HCT116 (cell line): ENCODE results near the gene EIPR1. TPM values are rescaled to one million over a fixed set of nuclear protein-coding genes. Genes with fewer than 3 reads are reported as not detected.

ENCODE experiments used
- ATAC-seq: fragments of 200-7000 bp; cut with Tn5 transposase; 2 replicates; pipeline ENCODE4 v1.9.1; 2020; ENCODE audit warnings: mild to moderate bottlenecking, moderate library complexity
- BruUV-seq: library from RNA; stranded (reverse); fragments of 400-500 nt; replicated peaks from 2 replicates; lab custom pipeline; 2021; lab: Mats Ljungman, UMichigan
- CTCF ChIA-PET: fragments of 300-600 bp; sonication (Branson Sonifier 250); formaldehyde crosslinking; loops from one replicate; lab custom pipeline; 2021; ENCODE audit warnings: antibody characterized with exemption; lab: Charles Lee
- POLR2A ChIA-PET: fragments of 300-600, 350-600 bp; sonication (Branson Sonifier 250); formaldehyde crosslinking; loops from one replicate; lab custom pipeline; 2021; ENCODE audit warnings: antibody characterized with exemption; lab: Charles Lee
- RAD21 ChIA-PET, 2 experiments: fragments of 300-600 bp; sonication (Branson Sonifier 250); formaldehyde crosslinking; loops; one replicate each; lab custom pipeline; 2023; ENCODE audit warnings: low total read pairs in 2 of 2; ENCODE audit not compliant: uncharacterized antibody in 2 of 2, unreplicated experiment in 2 of 2, low non-redundant PET in 1 of 2; lab: Charles Lee
- DNase-seq: peaks from one replicate; pipeline ENCODE4 v3.0.0-alpha.2; 2010; ENCODE audit warnings: low read depth, low spot score
- H2AFZ ChIP-seq: fragments of 200-600 bp; shearing (Covaris generic), sonication (generic); 2 replicates; pipeline ENCODE4 v1.6.1; 2017; ENCODE audit warnings: low read depth, mixed run types, mixed read lengths, antibody characterized with exemption, low read length; ENCODE audit not compliant: poor library complexity, severe bottlenecking
- H3K27ac ChIP-seq: 2 replicates; pipeline ENCODE4 v1.5.1; 2012; ENCODE audit warnings: low read depth, low read length
- H3K27me3 ChIP-seq: fragments of 200-600 bp; sonication (generic); 2 replicates; pipeline ENCODE4 v1.6.1; 2016; ENCODE audit warnings: mixed run types, low read length, mixed read lengths; ENCODE audit not compliant: insufficient read depth
- H3K36me3 ChIP-seq, 2 experiments: fragments of 200-500 bp in 1 of 2; fragments of 200-600 bp in 1 of 2; sonication (Bioruptor generic) in 1 of 2; sonication (generic) in 1 of 2; 2 replicates each; pipeline versions ENCODE4 v1.5.1 to v1.6.1; 2014 to 2016; ENCODE audit warnings: low read length in 2 of 2, inconsistent platforms in 1 of 2, mixed read lengths in 1 of 2, mixed run types in 1 of 2; ENCODE audit not compliant: insufficient read depth in 2 of 2, control insufficient read depth in 1 of 2
- H3K4me1 ChIP-seq, 2 experiments: fragments of 200-600 bp in 1 of 2; sonication (generic) in 1 of 2; 2 replicates each; pipeline versions ENCODE4 v1.5.1 to v1.6.1; 2012 to 2017; ENCODE audit warnings: low read length in 2 of 2, inconsistent platforms in 1 of 2, mild to moderate bottlenecking in 1 of 2, mixed read lengths in 1 of 2, mixed run types in 1 of 2, moderate library complexity in 1 of 2; ENCODE audit not compliant: insufficient read depth in 2 of 2, control insufficient read depth in 1 of 2
- H3K4me2 ChIP-seq: fragments of 200-600 bp; sonication (generic); 2 replicates; pipeline ENCODE4 v1.6.1; 2017; ENCODE audit warnings: mixed run types, low read length, mixed read lengths
- H3K4me3 ChIP-seq, 2 experiments: fragments of 200-600 bp in 1 of 2; sonication (generic) in 1 of 2; replicated peaks in 1 of 2; 2 replicates each; pipeline ENCODE4 v1.5.1; 2011 to 2016; ENCODE audit warnings: low read length in 2 of 2, control low read depth in 1 of 2, low read depth in 1 of 2, mild to moderate bottlenecking in 1 of 2, mixed read lengths in 1 of 2, mixed run types in 1 of 2
- H3K79me2 ChIP-seq: fragments of 200-600 bp; sonication (generic); 2 replicates; pipeline ENCODE4 v1.6.1; 2017; ENCODE audit warnings: mild to moderate bottlenecking, mixed run types, low read length, moderate library complexity, mixed read lengths; ENCODE audit not compliant: insufficient read depth
- H3K9ac ChIP-seq: fragments of 200-600 bp; sonication (generic); 2 replicates; pipeline ENCODE4 v1.6.1; 2016; ENCODE audit warnings: low read length, mixed read lengths
- H3K9me2 ChIP-seq: fragments of 200-600 bp; sonication (generic), shearing (Covaris generic); 2 replicates; pipeline ENCODE4 v1.6.1; 2017; ENCODE audit warnings: mixed run types, mild to moderate bottlenecking, moderate library complexity; ENCODE audit not compliant: insufficient read depth
- H3K9me3 ChIP-seq, 2 experiments: fragments of 200-500 bp in 1 of 2; fragments of 200-600 bp in 1 of 2; sonication (Bioruptor generic) in 1 of 2; sonication (generic) in 1 of 2; 2 replicates each; pipeline ENCODE4 v1.6.1; 2014 to 2017; ENCODE audit warnings: low read length in 2 of 2, mixed read lengths in 2 of 2, inconsistent platforms in 1 of 2, low read depth in 1 of 2, mild to moderate bottlenecking in 1 of 2, mixed run types in 1 of 2, moderate library complexity in 1 of 2; ENCODE audit not compliant: control insufficient read depth in 1 of 2, insufficient read depth in 1 of 2
- H4K20me1 ChIP-seq: fragments of 200-600 bp; sonication (generic), shearing (Covaris generic); 2 replicates; pipeline ENCODE4 v1.6.1; 2017; ENCODE audit warnings: mixed run types, mild to moderate bottlenecking, moderate library complexity; ENCODE audit not compliant: insufficient read depth
- EZH2 ChIP-seq: fragments of 200-600 bp; sonication (generic); IDR thresholded peaks from 2 replicates; pipeline ENCODE4 v1.6.1; 2017; ENCODE audit warnings: antibody characterized with exemption, mixed run types
- FOSL1 ChIP-seq: IDR thresholded peaks from 2 replicates; pipeline ENCODE4 v1.6.1; 2012; ENCODE audit warnings: low read depth
- SIN3A ChIP-seq: IDR thresholded peaks from 2 replicates; pipeline ENCODE4 v1.6.1; 2012; ENCODE audit warnings: low read depth
- intact Hi-C: fragments of 100-400 bp; cut with micrococcal nuclease; formaldehyde crosslinking; loops from 2 replicates; pipeline ENCODE4 v1.10.0; 2022
- total RNA-seq: library from RNA; stranded (reverse); gene quantifications from one replicate; pipeline ENCODE4 v1.2.1, GENCODE V29; 2021; ENCODE audit not compliant: unreplicated experiment
- TF ChIP-seq, protein P1 (sequence below): IDR thresholded peaks from 2 replicates; pipeline ENCODE4 v1.6.1; 2012
- TF ChIP-seq, protein P2 (sequence below): IDR thresholded peaks from 2 replicates; pipeline ENCODE4 v1.6.1; 2012; ENCODE audit warnings: low read depth
- TF ChIP-seq, protein P3 (sequence below): IDR thresholded peaks from 2 replicates; pipeline ENCODE4 v1.6.1; 2012

The EIPR1 gene
- total RNA-seq, 1 experiment from 2014 or later = 36.9 TPM

DNA sequence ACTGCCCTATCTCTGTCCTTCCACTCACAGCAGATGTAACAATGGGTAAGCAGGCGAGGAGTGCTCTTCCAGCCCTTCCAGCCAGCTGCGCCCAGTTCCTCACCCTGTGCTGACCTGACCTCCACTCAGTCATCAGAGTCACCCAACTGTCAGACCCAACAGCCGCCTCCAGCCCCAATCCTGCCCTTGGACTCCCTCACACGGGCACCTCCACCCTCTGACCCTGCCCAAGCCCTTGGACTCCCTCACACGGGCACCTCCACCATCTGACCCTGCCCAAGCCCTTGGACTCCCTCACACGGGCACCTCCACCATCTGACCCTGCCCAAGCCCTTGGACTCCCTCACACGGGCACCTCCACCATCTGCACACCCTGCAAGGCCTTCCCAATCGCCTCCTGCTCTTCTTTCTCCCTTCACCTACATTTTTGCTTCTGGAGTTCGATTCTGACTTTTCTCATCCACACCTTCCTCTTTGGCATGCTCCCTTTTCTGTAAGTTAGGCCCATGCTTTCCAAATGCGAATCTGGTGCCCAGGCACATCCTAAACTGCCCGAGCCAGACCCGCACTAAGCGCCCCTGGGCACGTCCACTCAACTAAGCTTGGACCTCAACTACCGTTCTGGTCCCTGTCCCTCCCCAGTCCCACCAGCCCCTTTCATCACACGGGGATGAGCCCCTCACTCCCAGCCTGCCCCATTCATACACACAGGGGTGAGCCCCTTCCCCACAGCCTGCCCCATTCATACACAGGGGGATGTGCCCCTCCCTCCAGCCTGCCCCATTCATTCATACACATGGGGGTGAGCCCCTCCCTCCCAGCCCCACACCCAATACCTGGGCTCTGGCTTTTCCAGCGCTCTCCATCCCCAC lies 15.9 kb downstream of the EIPR1 start:
- no TSS peak for BruUV-seq
- no peak for DNase-seq

More for the DNA sequence above, 15.9 kb downstream of the EIPR1 start:
- no peaks in the 10 kb centered on the region for H3K27me3 ChIP-seq
- no peak overlapping the region for H3K4me3 ChIP-seq
- H2AFZ ChIP-seq = no peak overlapping the region
- ChIA-PET CTCF (no interaction called here), RAD21 (no interaction called here), POLR2A (no interaction called here)
- TF ChIP-seq, protein P1, sequence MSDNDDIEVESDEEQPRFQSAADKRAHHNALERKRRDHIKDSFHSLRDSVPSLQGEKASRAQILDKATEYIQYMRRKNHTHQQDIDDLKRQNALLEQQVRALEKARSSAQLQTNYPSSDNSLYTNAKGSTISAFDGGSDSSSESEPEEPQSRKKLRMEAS = no peak
- TF ChIP-seq SIN3A (no peak), EZH2 (no peak), FOSL1 (no peak)
- TF ChIP-seq, protein P2, sequence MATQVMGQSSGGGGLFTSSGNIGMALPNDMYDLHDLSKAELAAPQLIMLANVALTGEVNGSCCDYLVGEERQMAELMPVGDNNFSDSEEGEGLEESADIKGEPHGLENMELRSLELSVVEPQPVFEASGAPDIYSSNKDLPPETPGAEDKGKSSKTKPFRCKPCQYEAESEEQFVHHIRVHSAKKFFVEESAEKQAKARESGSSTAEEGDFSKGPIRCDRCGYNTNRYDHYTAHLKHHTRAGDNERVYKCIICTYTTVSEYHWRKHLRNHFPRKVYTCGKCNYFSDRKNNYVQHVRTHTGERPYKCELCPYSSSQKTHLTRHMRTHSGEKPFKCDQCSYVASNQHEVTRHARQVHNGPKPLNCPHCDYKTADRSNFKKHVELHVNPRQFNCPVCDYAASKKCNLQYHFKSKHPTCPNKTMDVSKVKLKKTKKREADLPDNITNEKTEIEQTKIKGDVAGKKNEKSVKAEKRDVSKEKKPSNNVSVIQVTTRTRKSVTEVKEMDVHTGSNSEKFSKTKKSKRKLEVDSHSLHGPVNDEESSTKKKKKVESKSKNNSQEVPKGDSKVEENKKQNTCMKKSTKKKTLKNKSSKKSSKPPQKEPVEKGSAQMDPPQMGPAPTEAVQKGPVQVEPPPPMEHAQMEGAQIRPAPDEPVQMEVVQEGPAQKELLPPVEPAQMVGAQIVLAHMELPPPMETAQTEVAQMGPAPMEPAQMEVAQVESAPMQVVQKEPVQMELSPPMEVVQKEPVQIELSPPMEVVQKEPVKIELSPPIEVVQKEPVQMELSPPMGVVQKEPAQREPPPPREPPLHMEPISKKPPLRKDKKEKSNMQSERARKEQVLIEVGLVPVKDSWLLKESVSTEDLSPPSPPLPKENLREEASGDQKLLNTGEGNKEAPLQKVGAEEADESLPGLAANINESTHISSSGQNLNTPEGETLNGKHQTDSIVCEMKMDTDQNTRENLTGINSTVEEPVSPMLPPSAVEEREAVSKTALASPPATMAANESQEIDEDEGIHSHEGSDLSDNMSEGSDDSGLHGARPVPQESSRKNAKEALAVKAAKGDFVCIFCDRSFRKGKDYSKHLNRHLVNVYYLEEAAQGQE = no peak
- TF ChIP-seq, protein P3, sequence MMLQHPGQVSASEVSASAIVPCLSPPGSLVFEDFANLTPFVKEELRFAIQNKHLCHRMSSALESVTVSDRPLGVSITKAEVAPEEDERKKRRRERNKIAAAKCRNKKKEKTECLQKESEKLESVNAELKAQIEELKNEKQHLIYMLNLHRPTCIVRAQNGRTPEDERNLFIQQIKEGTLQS = no peak
- no peak for ATAC-seq
- no peaks in the 10 kb centered on the region for H3K9me3 ChIP-seq
- no peak overlapping the region for H3K27ac ChIP-seq
- H4K20me1 ChIP-seq = peaks cover 9% of the 10 kb centered on the region; the same call in 1 of the 2 replicates
- peaks cover 72% of the 10 kb centered on the region for H3K79me2 ChIP-seq
- H3K4me2 ChIP-seq = no peak overlapping the region
- H3K9me2 ChIP-seq = no peaks in the 10 kb centered on the region
- no peaks in the 10 kb centered on the region for H3K4me1 ChIP-seq
- no peaks in the 10 kb centered on the region for H3K36me3 ChIP-seq
- intact Hi-C loops = no loop called here
- no peak overlapping the region for H3K9ac ChIP-seq
